HG03378 (cell line): Measurements from ENCODE around the gene SORCS1.

Source experiments
- ATAC-seq: cut with Tn5 transposase; IDR thresholded peaks from one replicate; pipeline ENCODE4 v1.9.1; 2021; ENCODE audit warnings: mild to moderate bottlenecking, moderate library complexity; ENCODE audit not compliant: unreplicated experiment

SORCS1 gene

DNA sequence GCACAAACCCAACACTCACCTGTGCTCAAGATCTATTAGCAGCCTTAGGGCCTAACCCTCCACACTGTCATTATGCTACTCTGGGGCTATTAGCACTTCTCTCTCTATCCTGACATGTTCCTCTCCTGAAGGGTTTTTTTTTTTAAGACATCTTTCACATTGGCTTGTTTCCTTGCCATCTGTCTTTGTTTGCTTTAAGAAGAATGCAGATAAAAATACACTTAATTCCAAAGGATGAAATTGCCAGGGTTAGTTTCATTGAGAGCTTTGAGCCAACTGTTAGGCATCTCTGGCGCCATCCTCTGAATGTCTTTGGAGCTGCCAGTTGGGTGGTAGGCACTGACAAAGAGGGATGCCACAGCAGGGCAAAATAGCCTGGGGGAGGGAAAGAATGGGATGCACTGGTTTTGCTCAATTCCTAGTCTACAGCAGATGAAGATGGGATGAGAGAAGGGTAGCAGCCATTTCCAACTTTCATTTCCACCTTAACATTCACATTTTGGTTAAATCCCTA, 399.2 kb downstream of the SORCS1 start:
- ATAC-seq, result no peak

DNA sequence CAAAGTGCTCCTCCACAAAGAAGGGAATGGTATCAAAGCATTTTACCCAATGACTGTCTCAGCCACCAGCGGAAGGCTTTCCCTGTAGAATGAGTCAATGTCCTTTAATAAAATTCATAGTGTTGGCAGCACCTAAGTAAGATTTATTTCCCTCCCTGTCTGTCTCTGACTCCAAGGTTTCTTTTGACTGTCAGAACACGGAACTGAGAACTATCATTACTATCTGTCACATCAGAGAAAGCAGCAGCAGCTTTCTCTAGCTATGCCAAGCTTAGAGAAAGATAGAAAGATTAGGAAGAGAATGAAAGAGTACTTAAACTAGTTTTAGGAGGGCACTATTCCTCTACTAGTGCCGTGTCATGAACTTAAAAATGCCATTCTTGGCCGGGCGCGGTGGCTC, 400.1 kb downstream of the SORCS1 start:
- ATAC-seq, result no peak

DNA sequence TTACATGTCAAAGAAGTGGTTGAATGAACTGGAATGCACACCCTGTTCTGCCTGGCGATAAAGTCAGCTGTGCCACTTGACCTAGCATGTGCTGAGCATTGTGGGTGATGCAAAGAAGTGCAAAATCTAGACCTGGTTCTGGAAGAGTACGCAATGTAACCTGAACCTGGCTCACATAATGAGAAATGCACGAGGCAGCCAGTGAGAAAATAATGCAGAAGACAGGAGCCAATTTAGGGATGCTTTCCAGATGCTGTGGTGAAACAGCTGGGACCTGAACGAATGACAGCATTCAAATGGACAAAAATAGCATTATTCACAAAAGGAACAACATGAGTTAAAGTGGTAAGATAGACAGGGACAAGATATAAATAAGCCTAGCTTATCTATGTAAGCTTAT, 402.6 kb downstream of the SORCS1 start:
- ATAC-seq, result no peak

DNA sequence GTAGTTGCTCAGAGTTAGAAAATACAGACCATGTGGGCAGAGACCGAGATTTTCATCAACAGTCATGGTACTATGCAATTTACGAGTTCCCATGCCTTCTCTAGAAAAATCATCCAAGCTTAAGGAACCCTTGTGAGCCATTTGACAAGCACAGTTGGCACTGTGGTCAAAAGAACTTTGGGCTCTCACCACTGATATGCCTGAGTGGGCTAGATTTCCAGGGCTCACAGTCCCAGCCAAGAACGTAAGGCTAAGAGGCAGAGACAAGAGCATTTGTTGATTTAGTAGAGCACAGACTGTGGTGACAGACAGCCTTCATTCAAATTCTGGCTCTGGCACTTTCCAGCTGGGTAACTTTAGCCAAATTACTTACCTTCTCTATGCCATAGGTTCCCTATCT, 407.0 kb downstream of the SORCS1 start:
- no peak for ATAC-seq

DNA sequence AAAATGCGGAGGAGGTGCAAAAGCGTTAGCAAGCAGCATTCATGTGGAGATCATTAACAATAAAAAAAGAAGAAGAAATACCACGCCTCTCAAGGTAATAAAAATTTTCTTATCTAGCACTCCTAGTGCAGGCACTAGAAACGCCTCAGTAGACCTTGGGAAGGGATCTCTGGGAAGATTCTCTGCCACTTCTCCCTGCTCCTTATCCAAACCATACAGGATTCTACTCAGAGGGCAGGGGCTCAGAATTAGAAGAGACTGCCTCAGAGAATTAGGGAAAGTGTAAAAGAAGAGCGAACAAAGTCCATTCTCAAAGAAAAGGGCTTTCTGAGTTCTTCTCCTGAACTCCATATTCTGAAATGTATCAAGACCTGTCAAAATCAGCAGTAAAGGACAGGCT, 413.4 kb downstream of the SORCS1 start:
- ATAC-seq, result no peak

DNA sequence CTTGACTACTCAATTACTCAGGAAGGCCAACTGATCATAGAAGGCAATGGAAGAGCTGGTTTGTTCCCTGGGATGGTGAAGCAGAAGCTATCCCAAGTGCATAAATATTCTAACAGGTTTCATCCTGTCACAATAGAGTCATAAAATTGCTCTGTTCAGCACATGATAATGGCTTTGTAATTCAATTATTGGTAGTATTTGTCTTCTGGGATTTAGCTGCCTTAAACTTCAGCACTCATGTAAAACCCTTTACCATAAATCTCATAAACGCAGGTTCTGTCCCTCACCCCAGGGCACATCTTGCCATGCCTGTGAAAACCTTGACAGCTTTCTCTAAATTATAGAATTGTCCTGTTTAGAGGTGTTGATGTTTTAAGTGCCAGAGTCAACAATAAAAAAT, 417.6 kb downstream of the SORCS1 start:
- ATAC-seq, result no peak

DNA sequence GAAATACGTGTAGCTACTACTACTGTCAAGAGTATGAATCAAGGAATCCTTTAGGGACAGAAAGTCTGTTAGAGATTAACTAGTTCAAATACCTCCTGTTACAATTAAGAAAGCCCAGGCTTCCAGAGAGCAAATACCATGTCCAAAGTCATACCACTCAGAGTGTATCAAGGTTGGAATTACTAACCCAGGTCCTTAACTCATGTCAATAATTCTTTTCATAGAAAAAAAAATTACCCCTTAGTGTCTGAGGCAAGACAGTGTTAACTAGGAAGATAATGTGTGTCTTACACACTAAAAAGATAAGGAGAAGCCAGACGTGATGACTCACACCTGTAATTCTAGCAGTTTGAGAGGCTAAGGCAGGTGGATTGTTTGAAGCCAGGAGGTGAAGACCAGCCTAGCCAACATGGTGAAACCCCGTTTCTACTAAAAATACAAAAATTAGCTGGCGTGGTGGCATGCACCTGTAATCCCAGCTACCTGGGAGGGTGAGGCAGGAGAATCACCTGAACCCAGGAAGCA, 423.4 kb downstream of the SORCS1 start:
- no peak for ATAC-seq

DNA sequence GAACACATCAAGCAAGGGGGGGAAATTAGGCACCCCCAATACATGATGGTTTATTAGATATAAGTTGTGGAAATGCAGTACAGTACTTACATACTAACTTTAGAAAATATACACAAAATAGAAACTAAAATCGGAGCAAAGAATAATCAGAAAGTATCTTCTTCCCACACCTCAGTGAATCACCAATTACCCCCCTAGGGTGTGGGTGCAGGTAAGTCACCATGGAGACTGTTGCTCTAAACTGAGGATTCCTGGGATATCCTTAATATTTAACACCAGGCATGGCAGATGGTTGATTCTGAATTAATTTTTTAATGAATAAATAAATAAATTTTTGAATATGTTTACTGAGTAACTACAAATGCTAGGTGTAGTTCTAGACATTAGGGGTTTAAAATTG, 424.4 kb downstream of the SORCS1 start:
- no peak for ATAC-seq

DNA sequence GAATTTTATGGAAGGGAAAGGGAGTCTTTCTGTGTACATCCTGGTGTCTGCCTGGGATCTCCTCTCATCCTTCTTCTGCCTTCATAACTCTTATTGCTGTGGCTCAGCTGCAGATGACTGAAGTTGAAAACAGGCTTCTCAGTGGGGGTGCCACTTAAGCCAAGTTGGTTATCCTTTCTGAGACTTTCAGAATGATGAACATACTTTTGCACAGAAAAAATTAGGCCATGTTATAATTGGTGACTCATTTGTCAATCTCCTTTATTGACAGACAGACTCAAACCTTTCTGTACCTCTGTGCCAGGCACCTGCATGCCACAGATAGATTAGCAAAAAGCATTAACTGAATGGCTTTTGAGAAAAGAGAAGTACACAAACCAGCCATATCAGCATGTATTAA, 430.3 kb downstream of the SORCS1 start:
- ATAC-seq, result no peak

DNA sequence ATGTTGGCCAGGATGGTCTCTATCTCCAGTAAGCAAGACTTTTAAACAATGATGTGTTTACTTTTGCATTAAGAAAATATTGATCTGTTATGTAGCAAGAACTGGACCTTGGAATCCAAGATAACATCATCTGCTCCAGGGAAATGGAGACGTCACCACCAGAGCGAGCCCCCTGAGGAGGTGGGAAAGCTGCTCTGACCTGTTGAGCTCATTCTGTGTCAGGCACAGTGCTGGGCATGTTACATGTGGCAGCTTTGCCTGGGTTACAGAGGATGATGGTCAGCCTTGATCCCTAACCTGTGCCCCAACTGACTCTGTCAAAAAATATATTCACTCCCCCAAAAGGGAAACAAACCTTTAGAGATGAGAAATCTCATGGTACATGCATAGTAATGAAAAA, 436.3 kb downstream of the SORCS1 start:
- ATAC-seq, result no peak

DNA sequence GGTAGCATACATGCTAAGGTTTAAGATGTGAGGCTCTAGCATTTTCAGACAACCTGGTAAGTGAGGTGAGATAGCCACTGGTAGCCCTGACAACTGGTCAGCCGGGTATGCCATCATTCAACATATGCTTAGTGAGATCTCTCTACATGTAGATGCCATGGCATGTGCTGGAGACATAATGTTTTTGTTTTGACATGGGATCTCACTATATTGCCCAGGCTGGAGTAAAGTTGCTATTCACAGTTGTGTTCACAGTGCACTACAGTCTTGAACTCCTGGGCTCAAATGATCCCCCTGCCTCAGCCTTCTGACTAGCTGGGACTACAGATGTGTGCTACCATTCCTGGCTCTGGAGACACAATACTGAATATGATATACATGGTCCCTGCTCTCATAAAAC, 437.3 kb downstream of the SORCS1 start:
- ATAC-seq, result no peak

DNA sequence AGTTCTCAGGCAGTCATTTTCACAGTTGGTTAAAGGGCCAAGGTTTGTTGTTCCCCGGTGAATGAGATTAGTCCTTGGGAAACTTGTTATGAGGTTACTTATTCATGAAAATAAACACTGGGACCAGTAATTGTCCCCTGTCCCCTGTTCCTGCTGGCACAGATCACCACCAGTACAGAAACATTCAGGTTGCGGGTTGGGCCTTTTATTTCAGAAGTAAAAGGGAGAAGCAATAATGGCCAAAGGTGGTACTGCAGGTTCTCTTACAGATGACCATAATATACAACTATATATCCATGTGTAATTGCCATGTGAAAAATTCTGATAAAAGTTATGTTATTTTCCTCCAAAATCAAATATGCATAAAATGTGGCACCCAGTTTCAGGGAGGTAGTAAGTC, 442.0 kb downstream of the SORCS1 start:
- ATAC-seq, result no peak

DNA sequence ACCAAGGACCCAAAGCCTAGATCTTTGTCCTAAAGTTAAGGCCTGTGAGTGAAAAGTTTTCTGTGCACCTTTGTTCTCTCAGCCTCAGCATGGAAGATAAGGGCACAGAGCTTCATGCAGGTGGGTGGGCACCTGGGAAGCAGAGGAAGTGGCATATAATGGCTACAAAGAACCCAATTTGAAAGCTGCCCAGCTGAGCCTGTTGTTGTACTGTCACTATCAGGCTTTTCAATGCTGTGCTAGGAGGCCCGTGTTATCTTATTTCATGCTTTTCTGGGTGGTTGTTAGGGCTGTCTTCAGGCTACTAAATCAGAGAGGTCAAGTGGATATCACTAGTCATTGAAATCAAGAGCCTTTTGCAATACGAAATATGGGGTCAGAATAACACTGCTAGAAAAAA, 443.8 kb downstream of the SORCS1 start:
- no peak for ATAC-seq

DNA sequence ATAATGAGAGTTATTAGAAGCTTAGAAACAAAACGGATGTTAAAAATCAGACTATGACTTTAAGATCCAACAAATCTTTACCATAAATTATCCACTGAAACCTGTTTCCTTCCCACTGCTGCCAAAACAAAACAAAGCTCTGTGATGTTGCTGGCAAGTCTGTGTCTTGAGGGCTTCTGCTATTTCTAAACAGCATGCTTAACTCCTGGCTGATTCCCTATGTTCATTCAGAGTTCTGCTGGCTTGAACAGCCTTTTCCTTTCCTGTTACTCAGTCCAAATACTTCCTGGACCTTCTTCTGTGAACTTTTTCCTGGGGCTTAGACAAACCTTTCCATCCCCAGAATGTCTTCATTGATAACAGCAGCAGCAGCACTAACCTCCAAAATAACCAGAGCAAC, 448.1 kb downstream of the SORCS1 start:
- no peak for ATAC-seq

DNA sequence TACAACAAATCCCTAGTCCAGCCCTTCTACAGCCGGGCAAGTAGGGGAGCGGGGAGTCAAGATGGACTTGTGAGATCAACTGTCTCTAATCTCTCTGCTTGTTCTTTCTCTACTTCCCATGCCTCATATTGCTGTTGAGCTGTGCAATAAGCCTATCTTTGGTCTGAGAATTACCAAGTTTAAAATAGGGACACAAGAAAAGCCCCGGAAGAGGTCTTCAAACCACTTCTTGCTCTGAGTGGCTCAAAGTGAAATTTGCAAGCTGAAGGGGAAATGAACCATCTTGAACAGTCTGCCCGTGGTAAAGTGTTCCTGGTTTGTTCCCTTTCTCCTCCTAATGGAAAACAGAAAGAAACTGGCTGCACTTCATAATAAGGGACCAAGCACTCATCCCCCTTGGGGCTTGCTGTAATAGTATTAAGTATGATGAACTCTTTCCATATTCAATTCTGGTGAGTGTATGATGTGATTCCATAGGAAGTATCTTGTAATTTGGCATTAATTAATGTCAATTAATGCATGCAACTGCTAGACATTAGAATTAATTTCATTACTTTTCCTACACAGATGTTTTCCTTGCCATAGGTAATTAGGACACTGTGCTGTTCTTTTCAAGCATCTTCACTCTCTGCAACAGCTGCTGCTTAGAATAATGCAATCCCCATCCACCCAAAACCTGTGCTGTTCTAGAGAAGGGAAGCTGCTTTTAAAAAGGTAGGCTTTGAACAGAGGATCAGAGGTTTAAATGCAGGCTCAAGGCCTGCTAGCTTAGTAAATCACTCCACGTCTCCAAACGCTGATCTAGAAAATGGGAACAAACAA, 449.6 kb downstream of the SORCS1 start:
- ATAC-seq, result no peak

DNA sequence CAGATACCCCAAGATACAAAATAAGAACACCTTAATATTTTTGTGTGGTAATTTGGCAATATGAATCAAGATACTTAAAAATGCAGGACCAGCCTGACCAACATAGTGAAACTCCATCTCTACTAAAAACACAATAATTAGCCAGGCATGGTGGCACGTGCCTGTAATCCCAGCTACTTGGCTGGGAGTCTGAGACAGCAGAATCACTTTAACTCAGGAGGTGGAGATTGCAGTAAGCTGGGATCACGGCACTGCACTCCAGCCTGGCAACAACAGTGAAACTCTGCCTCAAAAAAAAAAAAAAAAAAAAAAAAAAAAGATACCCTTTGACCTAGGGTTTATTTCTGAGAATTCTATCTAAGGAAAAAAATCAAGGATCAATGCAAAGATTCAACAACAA, 450.7 kb downstream of the SORCS1 start:
- ATAC-seq, result no peak

DNA sequence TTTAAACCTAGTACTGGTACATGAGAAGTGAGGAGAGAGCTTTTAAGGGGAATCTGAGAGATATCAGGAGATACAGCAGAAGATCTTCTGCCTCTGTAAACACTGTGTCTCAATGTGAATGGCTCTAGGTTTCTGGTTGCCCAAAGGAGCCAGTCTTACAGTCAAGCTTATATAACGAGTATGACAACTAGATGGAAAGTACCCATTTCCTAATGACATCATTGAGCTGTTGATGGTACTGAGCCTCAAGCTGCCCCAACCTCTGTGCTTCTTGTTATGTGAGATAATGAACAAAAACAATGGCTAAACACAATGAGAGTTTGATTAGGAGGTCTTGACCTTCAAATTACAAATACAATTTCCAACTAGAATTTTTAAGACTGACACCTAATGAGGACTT, 451.5 kb downstream of the SORCS1 start:
- no peak for ATAC-seq

DNA sequence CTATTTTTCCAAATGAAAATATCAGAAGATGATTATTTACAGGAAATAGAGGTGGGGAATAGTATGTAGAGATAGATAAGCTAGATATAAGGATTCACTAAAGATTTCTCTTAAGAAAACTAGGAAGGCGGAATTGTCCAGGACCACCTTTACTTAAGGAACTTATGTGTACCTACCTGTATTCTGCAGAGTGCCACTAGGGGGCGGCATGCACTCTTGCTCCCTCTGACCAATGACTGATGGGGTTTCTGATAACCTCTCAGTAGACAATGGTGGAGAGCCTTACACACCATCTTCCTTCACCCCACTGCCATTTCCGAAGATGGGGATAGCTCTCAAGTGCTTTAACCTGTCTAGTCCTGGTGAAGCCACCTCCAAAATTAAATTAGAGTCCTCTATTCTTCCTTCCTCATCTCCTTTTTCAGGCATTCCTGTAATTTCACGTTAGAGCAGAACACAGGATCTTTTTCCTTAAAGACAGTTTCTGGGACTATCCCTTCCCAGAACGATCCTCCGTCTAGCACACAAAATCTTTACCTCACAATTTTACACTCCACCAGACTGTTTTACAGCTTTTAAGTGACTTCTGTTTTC, 453.1 kb downstream of the SORCS1 start:
- peak; percentile 76 for ATAC-seq

DNA sequence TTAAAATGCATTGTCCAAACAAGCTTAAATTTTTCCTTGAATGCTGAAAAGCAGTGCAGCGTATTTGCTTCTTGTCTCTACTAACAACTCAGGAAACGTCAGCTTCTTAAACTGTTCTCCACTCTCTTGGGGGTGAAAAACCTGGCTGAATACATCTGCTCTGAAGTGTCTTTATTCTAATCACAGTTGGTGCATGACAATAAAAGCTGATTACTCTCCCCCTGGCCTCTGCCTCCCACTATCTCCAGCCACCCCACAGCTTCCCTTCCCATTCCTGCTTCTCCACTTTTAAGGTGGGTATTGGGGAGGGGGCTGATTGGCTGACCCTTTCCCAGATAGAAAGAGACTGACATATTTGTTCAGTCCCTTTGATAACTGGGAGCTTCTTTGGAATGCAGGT, 456.0 kb downstream of the SORCS1 start:
- ATAC-seq, result no peak

DNA sequence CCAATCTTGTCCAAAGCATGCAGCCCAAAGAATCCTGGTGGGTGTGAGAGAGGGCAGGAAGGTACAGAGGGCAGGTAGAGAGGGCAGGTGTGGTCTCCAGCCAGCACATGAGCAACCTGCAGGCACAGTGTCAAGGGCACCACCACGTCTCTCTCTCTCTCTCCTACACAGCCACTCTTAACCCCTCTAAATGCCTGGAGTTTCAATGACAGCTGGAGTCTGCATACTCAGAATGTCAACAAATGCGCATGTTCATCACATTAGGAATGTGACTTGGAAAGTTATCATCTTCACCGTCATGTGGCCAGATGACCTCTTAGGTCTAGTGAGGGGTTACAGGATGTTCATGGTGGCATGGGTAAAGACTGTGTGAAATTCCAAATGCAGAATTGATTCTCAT, 456.8 kb downstream of the SORCS1 start:
- ATAC-seq, result no peak

DNA sequence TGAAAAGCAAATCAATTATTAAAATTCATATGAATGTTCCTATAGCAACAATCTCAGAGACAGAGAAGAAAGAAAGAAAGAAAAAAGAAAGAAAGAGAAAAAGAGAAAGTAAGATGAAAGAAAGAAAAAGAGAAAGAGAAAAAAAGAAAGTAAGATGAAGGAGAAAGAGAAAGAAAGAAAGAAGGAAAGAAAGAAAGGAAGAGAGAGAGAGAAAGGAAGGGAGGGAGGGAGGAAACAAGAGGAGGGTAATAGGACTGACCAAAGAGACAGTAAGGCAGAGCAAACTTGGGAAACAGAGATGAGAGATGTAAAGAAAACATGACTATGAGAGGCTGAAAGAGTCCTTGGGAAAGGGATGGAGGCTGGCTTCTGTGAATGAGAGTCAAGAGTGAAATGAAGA, 458.4 kb downstream of the SORCS1 start:
- no peak for ATAC-seq

DNA sequence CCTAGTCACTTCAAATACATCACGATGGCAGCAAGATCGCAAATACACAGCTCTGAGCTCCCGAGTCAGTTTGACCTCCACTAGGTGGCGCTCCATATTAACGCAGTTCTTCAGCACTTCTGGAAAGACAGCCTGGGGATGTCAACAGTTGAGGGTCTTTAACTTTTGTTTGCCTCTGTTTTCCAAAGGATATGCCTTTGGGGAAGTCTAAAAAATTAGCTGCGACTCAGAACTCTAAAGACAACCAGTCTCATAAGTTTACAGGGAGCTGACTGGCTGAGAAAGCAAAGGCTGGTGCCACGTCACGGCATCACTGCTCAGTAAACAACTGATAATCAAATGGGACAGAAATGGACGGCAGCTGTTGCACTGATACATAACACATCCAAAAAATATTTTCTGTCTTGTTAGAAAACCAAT, 458.8 kb downstream of the SORCS1 start:
- peak; percentile 88 for ATAC-seq
